Measurements from ENCODE around the gene TMPRSS6.

GRCh38 chr22:37105990-37106389, 3.5 kb downstream of the TMPRSS6 start:
- TF ChIP-seq, protein P1, sequence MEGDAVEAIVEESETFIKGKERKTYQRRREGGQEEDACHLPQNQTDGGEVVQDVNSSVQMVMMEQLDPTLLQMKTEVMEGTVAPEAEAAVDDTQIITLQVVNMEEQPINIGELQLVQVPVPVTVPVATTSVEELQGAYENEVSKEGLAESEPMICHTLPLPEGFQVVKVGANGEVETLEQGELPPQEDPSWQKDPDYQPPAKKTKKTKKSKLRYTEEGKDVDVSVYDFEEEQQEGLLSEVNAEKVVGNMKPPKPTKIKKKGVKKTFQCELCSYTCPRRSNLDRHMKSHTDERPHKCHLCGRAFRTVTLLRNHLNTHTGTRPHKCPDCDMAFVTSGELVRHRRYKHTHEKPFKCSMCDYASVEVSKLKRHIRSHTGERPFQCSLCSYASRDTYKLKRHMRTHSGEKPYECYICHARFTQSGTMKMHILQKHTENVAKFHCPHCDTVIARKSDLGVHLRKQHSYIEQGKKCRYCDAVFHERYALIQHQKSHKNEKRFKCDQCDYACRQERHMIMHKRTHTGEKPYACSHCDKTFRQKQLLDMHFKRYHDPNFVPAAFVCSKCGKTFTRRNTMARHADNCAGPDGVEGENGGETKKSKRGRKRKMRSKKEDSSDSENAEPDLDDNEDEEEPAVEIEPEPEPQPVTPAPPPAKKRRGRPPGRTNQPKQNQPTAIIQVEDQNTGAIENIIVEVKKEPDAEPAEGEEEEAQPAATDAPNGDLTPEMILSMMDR (conservative IDR thresholded peaks at IDR 0.05; ENCODE audit: low read depth, low read length), result no peak
- TF ChIP-seq EZH2 (IDR thresholded peaks at IDR 0.05; ENCODE audit: low read length, unreplicated experiment) (no peak), EZH2phosphoT487 (IDR thresholded peaks at IDR 0.05; ENCODE audit: borderline replicate concordance, low read length) (no peak)
